ENCODE results near the gene ART1.
"Not testable (repeated sequence)": the region's sequence is repeated elsewhere in the genome, so short reads cannot be mapped to it uniquely, and the experiment has no call there.

ART1 gene, protein sequence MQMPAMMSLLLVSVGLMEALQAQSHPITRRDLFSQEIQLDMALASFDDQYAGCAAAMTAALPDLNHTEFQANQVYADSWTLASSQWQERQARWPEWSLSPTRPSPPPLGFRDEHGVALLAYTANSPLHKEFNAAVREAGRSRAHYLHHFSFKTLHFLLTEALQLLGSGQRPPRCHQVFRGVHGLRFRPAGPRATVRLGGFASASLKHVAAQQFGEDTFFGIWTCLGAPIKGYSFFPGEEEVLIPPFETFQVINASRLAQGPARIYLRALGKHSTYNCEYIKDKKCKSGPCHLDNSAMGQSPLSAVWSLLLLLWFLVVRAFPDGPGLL

DNA sequence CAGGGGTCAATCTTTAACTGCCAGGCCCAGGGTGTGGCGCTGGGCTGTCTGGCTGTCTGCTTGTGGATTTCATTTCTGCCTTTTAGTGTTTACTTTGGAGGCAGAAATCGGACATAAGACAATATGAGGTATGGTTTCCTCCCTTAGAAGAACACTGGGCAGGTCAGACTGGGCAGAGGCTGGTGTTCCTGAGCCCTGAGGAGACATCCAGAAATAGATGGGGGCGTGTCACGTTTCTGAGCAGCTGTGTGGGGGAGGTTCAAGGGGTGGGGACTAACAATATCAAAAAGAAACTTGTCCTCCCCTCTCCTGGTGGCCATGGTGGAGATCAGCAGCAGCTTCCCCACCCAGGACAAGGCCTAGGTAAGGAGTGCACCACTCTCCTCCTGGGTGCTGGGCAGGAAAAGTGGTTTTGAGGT lies at the start of gene ART1:
TSS of gene ART1 (plus strand) at position 312 of the 419 bp plus-strand sequence. CDS start 14,086 bp downstream, outside the sequence.
- DNase-seq = no peak

- DNase-seq = not testable (repeated sequence)
These were observed 47.2 kb upstream of the ART1 start for GRCh38 chr11:3597743-3598142.

GRCh38 chr11:3600201-3600600 lies 44.7 kb upstream of the ART1 start:
- DNase-seq = not testable (repeated sequence)

DNA sequence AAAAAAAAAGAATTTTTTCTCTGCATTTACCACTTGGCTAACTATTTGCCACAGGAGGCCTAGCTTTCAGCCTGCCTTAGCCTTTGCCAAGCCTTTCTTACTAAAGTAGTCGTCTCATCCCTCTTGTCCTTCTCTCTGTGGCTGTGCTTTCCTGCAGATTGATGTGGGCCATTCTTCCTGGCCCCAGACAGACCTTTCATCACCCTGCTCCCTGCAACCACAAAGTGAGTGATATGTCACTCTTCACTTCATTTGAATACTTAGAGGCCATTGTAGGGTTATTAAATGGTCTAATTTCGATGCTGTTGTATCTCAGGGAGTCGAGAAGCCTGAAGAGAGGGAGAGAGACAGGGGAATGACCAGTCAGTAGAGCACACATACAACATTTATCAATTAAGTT lies 40.8 kb upstream of the ART1 start:
- no peak for DNase-seq

DNA sequence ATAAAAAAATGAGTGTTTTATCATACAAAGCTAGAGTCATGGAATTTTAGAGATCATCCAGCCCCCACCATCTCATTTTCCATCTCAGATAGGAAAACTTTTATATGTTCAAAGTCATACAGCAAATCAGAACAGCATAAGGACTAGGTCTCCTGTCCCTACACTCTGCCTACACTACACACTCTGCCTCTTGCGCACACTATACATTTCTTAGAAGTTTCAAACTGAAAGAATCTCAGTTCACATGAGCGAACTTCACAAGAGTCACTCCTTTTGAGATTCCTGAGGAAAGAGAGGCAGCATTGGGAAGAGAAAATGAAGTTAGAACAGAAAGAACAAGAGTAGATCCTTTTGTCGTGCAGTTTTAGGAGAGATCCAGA lies 39.7 kb upstream of the ART1 start:
- DNase-seq = no peak

- no peak for DNase-seq
These were observed 39.1 kb upstream of the ART1 start for GRCh38 chr11:3605771-3606203.

- DNase-seq = peak in 1 of 2 experiments; percentile 16
These were observed 35.3 kb upstream of the ART1 start for GRCh38 chr11:3609416-3610265.

- no peak for DNase-seq
These were observed 34.1 kb upstream of the ART1 start for GRCh38 chr11:3610846-3611245.

- DNase-seq = no peak
These were observed 32.8 kb upstream of the ART1 start for GRCh38 chr11:3611976-3612678.

DNA sequence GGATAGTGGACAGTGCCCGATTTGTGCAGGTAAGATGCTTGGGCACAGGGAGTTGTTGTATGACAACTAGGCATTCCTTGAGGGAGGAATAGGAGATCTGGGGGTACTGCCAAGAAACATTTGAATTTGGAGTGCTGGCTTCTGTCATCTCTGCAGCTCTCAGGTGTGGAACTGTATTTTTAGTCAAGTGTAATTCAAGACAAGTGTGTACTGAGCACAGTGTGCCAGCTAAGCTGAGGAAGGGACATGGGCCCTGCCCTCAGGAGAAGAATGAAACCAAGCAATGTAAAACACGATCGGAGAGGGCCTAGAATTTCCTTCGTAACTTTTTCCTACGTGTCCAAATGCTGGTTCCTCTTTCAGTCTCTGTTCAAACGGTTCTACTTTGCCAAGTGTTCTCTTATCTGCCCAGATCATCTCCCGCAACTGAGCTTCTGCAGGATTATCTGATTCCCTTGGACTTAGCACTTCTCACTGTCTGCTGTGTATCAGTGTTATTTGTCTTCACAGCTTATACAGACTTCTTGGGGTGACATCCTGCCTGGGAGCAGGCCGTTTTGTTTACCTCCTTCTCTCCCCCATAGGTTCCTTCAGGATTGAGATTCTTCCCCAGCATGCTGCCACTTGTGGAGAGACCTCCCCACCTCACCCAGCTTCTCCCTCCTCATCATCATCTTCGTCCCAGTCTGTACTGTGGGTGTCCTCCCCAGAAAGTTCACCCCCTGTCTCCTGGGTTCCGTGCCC lies 30.8 kb upstream of the ART1 start:
- no peak for DNase-seq

- DNase-seq = peak; percentile 37 to 54
These were observed 30.2 kb upstream of the ART1 start for GRCh38 chr11:3614742-3615171.

GRCh38 chr11:3615998-3616397 lies 28.9 kb upstream of the ART1 start:
- DNase-seq = no peak

DNA sequence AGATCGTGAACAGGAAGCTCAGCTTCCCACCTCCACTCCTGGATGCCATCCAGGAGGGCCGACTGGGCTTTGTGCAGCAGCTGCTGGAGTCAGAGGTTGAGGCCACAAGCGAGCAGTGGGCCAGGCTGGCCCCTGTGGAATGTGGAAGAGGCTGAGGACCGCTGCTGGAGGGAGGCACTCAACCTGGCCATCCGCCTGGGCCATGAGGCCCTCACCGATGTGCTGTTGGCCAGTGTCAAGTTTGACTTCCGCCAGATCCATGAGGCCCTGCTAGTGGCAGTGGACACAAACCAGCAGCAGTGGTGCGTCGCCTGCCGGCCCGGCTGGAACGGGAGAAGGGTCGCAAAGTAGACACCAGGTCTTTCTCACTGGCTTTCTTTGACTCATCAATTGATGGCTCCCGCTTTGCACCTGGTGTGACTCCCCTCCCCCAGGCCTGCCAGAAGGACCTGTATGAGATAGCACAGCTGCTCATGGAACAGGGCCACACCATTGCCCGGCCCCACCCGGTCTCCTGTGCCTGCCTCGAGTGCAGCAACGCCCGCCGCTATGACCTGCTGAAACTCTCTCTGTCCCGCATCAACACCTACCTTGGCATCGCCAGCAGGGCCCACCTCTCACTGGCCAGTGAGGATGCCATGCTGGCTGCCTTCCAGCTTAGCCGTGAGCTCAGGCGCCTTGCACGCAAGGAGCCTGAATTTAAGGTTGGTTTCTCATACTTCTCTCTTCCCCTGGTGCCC lies 28.0 kb upstream of the ART1 start:
- no peak for DNase-seq

- DNase-seq = no peak
These were observed 26.9 kb upstream of the ART1 start for GRCh38 chr11:3617990-3618389.

DNA sequence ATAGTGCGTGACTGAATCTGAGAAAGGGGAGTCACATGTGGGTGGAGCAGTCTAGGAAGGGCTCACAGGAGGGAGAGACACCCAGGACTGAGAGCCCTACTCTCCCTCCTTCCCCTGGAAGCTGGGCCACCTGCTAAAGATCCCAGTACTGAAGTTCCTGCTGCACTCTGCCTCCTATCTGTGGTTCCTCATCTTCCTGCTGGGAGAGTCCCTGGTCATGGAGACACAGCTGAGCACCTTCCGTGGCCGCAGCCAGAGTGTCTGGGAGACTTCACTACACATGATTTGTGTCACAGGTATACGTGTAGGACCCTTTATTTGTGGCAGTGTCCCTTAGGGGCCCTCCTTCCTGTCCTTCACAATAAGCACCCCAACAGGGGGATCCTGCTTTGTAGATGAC lies 22.4 kb upstream of the ART1 start:
- no peak for DNase-seq

GRCh38 chr11:3623121-3623520 lies 21.8 kb upstream of the ART1 start:
- DNase-seq = no peak

DNA sequence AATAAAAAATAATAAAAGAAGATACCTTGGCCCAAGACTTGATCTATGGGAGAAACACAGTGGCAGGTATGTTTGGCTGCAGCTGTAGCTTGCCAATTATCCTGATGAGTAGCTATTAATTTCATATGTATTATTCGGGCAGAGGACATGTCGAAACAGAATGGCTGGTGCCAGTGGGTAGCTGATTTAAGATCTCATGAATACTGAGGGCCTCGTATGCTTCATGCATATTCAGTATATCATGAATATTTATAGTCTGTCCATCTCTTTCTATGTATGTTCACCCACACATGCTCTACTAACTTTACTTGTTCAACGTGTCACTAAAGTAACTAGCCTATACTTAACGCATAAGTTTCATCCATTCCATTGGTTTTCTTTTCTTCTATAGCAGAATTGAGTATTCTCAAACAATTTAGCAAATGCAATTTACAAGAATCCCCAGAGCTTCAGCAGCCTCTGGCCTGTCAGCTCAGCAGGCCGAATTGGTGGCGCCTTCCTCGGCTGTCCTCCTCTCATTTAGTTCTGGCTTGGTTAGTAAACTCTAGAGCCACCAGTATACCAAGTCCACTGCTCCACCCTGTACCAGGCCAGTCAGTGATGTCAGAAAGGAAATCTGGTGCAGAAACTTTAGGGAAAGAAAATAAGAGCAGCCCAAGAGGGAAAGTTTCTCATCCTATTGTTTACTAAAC lies 21.0 kb upstream of the ART1 start:
- no peak for DNase-seq

- DNase-seq = no peak
These were observed 18.5 kb upstream of the ART1 start for GRCh38 chr11:3626250-3626960.

- no peak for DNase-seq
These were observed 17.6 kb upstream of the ART1 start for GRCh38 chr11:3627291-3627690.

DNA sequence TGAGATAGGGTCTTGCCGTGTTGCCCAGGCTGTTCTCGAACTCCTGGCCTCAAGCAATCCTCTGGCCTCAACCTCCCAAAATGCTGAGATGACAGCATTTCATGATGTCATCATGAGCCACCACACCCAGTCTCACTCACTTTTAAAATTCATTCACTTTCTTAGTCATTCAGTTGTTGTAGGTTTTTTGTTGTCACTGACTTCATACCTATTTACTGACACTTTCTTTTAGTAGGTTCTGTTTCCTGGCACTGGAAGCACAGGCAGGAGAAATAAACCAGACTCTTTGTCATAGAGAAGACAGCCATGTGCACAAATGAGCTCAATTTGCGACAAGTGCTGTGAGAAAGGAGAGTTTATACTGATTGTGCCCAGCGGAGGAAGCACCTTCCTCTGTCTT lies 13.6 kb upstream of the ART1 start:
- no peak for DNase-seq
